HG03565 (cell line): ENCODE measurements around the gene DSG3.
A peak's percentile ranks its signal among the peaks of the same experiment; 100 is the strongest.

Experiments
- ATAC-seq: cut with Tn5 transposase; IDR thresholded peaks from one replicate; pipeline ENCODE4 v1.9.1; 2021; ENCODE audit warnings: mild to moderate bottlenecking, moderate library complexity; ENCODE audit not compliant: unreplicated experiment

Gene DSG3, protein sequence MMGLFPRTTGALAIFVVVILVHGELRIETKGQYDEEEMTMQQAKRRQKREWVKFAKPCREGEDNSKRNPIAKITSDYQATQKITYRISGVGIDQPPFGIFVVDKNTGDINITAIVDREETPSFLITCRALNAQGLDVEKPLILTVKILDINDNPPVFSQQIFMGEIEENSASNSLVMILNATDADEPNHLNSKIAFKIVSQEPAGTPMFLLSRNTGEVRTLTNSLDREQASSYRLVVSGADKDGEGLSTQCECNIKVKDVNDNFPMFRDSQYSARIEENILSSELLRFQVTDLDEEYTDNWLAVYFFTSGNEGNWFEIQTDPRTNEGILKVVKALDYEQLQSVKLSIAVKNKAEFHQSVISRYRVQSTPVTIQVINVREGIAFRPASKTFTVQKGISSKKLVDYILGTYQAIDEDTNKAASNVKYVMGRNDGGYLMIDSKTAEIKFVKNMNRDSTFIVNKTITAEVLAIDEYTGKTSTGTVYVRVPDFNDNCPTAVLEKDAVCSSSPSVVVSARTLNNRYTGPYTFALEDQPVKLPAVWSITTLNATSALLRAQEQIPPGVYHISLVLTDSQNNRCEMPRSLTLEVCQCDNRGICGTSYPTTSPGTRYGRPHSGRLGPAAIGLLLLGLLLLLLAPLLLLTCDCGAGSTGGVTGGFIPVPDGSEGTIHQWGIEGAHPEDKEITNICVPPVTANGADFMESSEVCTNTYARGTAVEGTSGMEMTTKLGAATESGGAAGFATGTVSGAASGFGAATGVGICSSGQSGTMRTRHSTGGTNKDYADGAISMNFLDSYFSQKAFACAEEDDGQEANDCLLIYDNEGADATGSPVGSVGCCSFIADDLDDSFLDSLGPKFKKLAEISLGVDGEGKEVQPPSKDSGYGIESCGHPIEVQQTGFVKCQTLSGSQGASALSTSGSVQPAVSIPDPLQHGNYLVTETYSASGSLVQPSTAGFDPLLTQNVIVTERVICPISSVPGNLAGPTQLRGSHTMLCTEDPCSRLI

DNA sequence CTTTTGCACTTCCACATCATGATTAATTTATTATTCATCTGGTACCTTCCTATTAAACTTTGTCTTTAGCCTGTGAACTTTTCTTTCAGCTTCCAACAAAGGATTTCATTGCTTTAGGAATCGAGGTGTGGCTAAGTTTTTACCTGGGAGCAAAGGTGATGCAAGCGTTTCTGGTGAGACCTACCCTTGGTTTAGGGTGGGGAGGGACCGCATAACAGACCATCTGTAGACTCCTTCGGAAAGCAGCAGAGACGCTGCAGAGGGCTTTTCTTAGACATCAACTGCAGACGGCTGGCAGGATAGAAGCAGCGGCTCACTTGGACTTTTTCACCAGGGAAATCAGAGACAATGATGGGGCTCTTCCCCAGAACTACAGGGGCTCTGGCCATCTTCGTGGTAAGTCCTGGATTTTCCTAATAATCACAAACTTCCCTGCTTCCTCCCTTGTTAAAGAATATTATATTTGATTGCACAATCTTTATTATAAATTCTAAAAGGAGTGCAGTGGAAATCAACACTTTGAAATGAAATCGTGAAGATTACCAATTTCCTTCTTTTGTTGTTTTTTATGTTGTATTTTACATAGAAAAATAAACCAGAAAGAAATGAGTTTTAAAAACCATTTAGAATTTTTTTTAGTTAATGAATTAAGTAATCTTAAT lies at the start of gene DSG3:
DSG3 (plus strand) TSS at position 212 of the 662 bp plus-strand sequence; CDS start at position 349, 137 bp downstream.
- no peak for ATAC-seq

DNA sequence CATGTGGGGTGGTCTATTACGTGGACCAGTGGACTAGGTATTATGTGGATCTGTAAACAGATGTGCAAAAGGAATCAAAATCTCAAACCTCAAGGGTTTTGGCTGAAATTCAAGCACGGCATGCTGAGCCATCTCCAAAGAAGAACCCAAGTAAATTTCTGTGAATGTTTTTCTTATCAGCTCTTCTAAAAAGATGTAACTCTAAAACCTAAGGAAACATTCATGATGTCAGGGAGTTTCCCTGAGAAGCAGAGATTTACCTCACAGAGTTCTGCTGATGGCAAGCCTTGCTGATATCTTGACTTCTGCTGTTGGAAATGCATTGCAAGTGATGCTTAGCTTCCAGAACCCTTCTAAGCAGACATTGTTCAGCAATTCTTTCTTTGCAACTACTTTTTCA lies 49.4 kb upstream of the DSG3 start:
- no peak for ATAC-seq

DNA sequence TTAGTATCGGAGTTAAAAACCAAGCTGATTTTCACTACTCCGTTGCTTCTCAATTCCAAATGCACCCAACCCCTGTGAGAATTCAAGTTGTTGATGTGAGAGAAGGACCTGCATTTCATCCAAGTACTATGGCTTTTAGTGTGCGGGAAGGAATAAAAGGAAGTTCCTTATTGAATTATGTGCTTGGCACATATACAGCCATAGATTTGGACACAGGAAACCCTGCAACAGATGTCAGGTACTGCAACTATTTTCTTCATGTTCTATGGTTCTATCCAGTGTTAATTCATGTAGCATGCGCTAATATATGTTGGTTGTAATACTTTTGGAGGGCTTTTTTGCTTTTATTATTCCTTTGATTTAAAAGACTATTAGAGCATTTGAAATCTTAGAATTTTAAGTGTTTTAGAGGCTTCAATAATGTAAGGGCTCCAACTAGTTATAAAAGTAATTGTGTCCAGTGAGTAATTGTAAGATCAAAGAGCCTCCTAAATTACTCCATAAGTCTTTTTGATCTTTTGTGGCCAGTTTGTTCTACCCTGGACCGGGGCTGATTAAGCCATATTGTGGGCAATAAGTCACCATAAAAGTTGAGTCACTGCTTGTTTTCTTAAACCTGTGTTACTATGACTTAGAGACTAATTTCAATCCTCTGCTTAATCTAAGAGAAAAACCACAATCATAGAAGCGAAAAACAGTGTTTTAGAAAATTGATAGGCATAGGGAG lies 48.1 kb upstream of the DSG3 start:
- no peak for ATAC-seq

DNA sequence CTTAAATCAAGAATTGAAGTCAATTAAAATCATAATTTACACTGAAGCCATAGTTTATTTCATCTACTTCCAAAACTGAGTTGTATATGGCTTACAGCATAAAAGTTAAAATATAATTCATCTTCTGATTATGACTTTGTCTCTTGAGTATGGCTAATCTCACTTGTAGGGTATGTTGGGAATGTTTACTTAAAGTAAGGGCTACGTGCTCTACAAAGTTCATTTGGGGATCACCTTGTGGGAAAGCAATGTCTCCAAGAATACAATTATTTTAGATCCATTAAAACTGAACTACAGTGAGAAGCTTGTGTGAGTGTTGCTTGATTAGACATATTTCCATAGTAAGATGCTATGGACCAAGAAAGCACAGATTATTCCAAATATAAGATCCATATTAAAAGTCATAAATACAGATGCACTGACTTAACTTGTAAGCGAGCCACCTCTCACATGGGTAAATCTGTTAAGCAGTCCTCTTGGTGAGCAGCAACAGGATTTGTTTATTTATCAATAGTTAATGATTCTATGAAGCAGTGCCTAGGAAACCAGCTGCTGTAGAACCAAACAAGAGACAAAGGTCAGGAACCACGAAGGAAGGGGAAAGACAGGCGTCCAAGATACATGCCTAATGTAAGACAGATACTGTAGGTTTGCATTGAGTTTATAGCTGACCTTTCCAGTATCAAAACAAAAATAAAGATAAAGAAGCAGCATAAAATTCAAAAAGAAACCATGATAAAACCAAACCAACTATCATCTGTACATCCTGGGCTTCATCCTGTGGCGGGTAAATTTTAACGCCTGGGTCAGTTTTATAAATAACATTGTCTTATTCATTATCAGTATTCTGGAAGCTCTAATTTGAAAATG lies 46.1 kb upstream of the DSG3 start:
- no peak for ATAC-seq

DNA sequence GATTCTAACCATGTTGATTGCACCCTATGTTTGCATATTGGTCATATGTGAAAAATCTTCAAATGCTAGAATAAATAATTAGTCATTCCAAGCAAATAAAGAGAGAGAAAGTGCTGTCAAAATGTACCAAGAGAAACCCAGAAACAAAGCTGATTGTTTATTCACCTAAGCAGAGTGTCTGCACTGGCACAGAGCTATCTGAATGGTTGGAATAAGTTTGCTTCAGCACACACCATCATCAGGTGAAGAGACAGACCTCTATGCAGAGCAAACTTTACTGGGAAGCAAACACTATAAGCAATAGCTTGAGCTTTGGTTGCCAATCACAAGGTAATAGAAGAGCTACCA lies 45.5 kb upstream of the DSG3 start:
- ATAC-seq: no peak

DNA sequence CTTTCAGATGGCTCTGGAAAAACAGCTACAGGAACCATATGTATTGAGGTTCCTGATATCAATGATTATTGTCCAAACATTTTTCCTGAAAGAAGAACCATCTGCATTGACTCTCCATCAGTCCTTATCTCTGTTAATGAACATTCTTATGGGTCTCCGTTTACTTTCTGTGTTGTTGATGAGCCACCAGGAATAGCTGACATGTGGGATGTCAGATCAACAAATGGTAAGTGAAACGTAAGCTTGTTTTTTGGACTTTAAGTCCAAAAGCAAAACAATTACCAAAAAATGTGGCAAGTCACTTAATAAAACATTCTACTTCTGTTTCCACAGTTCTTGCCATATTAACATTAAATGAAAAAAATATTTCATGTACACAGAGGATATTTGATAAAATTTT lies 44.1 kb upstream of the DSG3 start:
- ATAC-seq: no peak

DNA sequence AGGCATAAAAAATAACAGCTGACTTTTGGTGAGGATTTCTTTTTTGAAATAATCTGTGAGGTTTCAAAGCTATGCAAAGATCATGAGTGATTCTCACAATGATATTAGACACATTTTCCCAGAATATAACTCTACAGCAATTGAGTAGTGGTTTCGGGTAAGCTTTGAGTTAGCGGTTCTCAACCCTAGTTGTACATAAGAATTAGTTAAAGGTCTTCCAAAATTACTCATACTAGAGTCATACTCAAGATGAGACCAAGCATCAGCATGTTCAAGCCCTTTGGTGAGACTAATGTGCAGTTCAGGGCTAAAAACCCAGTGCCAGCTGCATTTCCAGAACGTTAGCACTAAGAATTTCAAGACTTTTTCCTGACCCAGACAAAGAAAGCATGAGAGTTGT lies 39.9 kb upstream of the DSG3 start:
- ATAC-seq: peak; percentile 75

DNA sequence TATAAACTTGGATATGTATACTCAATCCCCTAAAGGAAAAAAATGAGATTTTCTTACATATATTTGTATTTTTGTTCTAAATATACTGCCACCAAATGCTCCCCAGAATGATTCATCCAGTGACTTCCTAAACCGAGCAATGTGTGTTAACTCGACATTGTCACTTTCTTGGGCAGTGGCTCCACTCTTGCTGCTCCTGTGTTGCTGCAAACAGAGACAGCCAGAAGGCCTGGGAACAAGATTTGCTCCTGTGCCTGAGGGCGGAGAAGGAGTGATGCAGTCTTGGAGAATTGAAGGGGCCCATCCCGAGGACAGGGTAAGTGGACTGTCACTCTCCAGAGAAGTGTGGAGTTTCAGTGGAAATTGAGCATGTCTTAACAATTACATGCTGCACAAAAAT lies 38.3 kb upstream of the DSG3 start:
- no peak for ATAC-seq

DNA sequence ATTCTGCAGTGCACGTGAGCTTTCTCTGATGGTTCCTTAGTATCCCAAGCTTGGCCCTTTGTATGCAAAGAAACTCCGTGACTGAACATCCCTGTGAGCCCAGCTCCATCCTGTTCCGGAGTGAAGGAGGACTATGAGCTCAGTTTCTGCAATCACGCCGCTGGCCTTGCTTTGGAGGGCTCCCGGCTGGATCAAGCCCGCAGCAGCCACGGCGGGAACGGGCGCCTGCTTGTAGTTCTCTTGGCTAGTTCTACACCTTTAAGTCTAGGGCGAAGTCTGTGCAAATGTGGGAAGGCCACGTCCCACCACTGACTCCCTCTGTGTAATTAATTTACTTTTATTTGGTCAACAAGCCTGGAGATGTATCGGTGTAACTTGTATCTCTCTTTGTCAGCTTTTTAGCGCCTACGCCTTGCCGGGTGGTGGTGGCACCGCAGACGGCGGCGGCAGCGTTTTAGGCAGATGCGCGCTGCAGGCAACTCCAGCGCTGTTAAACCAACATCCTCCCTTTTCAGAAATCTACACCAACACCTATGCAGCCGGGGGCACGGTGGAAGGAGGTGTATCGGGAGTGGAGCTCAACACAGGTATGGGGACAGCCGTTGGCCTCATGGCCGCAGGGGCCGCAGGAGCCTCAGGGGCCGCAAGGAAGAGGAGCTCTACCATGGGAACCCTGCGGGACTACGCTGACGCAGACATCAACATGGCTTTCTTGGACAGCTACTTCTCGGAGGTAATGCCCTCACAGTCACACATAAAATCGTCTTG lies 36.6 kb upstream of the DSG3 start:
- no peak for ATAC-seq

DNA sequence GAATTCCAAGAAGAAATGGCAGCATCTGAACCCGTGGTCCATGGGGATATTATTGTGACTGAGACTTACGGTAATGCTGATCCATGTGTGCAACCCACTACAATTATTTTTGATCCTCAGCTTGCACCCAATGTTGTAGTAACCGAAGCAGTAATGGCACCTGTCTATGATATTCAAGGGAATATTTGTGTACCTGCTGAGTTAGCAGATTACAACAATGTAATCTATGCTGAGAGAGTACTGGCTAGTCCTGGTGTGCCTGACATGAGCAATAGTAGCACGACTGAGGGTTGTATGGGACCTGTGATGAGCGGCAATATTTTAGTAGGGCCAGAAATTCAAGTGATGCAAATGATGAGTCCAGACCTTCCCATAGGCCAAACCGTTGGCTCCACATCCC lies 34.4 kb upstream of the DSG3 start:
- ATAC-seq: no peak

DNA sequence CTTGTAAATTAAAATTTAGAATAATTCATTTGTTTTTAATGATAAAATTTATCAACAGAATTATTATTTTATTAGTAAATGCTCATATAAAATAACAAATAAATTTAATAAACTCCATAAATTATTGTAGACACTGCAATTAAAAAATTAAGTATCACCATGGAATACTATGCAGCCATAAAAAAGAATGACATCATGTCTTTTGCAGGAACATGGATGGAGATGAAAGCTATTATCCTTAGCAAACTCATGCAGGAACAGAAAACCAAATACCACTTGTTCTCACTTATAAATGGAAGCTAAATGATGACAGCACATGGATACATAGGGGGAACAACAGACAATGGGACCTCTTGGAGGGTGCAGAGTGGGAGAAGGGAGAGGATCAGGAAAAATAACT lies 29.7 kb upstream of the DSG3 start:
- ATAC-seq: no peak

DNA sequence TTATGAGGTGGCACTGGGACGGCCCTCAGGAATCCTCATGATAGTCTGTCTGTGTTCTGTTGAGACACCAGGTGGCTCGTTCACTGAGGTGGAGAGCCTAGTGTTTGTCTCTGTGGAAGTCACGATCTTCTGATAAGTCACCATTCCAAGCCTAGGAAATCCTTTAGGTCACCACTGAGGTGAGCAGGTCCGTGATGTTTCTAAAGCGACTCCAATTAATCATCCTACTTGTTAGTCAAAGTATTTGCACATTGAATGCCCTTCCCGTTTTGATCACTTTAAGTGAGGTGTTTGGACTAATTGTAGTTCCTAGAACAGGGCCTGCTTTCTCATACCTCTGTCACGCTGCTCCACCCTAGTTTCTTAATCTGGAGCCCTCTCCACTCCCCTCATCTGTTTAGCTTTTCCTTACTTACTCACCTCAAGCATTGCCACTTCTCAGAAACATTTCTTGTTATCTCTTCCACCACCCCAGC lies 28.0 kb upstream of the DSG3 start:
- ATAC-seq: no peak

DNA sequence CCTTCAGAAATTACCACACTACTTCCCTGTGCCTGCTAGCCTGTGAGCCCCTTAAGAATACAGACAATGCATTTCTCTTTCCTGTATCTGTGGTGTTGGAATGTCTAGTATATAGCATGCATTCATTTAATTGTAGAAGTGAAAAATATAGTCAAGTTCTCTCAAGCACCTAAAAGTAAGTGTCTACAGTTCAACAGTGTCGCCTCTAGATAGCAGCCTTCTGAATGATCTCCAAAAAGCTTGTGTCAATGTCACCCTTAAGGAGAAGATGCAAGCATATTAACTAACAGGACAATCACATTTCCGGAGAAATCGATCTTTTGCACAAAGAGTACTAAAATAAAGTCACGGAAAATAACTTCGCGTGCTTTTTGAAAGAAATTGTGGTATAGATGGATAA lies 27.5 kb upstream of the DSG3 start:
- ATAC-seq: no peak

DNA sequence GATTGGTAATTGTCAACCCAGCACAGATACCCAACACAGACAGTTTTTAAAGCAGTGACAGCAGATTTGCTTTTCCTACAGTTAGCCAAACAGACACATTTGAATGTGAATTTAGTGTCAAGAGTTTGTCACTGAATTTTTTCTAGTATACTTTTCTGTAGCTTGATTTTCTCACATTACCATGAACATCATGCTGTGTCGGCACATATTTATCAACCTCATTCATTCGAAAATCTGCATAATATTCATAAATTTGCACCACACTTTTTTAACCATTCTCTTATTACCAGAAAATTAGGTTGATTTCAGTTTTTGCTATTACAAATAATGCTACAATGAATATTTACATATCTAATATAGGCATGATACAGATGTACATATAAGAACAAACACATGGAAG lies 27.0 kb upstream of the DSG3 start:
- no peak for ATAC-seq

DNA sequence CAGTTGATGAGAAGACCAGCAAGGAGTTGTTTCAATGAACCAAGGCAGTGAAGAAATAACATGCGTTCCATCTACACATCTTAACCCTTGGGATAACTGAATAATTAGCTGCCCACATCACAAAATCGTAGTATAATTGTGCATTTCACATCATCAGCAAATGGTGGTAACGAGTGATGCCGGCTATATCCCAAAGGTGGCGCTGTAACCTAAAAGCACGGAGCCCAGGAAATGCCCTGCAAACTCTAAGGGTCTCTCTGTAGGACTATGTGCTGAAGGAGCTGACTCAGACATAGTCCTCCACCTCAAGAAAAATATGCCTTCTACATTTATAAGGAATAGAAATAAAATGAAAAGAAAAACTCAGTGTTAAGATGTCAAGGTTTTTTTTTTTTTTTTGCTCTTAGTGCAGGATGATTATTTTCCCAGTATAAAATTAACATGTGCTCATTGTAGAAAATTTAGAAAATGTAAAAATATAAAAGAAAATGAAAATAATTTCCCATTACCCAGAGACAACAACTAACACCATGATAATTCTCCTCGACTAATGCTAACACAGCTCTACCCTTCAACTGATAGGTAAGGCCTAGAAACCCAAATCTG lies 23.1 kb upstream of the DSG3 start:
- ATAC-seq: peak; percentile 81

DNA sequence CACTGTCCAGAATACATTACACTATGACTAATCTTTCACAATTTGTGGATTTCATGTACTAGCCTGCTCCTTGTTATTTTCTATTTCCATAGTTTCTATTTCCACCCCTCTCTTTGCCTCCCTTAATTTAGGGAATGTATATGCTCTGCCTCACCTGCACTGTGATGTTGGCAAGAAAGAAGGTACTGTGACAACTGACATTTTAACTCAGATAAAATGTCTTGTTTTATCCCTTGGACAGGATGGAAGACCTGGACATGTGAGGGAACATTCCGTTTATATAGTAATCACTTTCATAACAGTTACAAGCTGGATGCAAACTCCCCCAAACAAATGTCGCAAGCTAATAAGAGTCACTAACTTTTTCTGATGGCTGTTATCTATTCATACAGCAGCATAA lies 21.5 kb upstream of the DSG3 start:
- ATAC-seq: no peak

DNA sequence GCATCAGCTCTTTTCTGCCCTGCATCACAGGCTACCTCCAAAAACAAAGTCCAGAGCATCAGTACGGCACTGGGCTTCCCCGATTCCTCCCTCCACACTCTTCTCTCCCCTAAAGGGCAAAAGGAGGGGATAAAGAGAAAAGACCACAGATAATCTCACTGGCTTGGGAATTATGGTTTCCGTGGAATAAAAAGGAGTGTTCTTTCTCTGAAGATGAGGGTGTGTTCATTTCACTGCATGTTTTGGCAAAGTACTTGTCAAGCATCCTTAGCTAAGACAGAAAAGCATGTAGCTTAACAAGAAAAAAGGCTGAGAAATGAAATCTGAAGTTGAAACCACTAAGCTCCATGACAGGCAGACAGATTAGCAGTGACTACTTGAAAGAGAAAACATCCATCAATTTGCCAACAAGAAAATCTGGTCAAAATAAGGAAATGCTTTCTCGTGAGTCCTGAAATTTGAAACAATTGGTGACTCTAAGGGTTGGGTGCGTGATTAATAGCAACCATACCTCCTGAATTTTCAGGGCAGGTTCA lies 20.6 kb upstream of the DSG3 start:
- no peak for ATAC-seq

DNA sequence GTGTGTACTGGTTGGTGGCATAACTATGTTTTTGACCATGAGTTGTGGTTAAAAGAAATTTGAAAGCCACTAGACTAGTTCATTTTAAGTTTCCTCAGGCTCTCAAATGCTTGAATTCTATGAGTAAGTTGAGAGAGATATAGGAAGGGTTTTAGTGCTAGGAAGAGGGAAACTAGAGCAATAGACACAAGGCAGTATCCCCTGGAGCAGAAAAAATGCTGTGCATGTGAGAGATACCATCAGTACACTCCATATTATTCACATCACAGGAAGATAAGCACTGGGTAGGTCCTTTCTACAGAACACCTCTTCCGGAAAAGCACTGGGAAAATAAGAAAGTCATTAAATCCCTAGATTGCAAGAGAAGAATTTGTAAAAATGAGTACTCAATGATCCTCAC lies 19.3 kb upstream of the DSG3 start:
- no peak for ATAC-seq
